ENCODE measurements around the gene STOML1. TPM values are rescaled to one million over a fixed set of nuclear protein-coding genes. Genes with fewer than 3 reads are reported as not detected.

STOML1 gene
- total RNA-seq, 1 experiment from 2014 or later: 6.9 TPM

- POLR2A ChIA-PET: no interaction called here
- TF ChIP-seq TCF7L2 (IDR thresholded peaks at IDR 0.05; ENCODE audit: low read depth, low read length) (peak; percentile 66; the same call in 1 of the 2 replicates), CTCF (IDR thresholded peaks at IDR 0.05) (peak; percentile 79), SIN3A (IDR thresholded peaks at IDR 0.05; ENCODE audit: borderline replicate concordance, insufficient read depth, low read depth, low read length) (no peak), POLR2AphosphoS5 (IDR thresholded peaks at IDR 0.05; ENCODE audit: low read depth, low read length) (no peak), REST (IDR thresholded peaks at IDR 0.05; ENCODE audit: insufficient read depth in 1 of 2, low read depth in 2 of 2, low read length in 1 of 2) (no peak)
- in situ Hi-C loops (cut with HindIII; ENCODE audit: low pct_unique_long_range_greater_than_20kb, low sequenced_read_pairs): no loop called here
Observed at GRCh38 chr15:73965094-73965757, 26.9 kb downstream of the STOML1 start.

GRCh38 chr15:73964736-73965093, 27.4 kb downstream of the STOML1 start:
- in situ Hi-C loops (cut with HindIII; ENCODE audit: low pct_unique_long_range_greater_than_20kb, low sequenced_read_pairs) (no loop called here), intact Hi-C loops (cut with micrococcal nuclease; ENCODE audit: unreplicated experiment) (no loop called here)
- no peaks in the 10 kb centered on the region for H3K27me3 ChIP-seq (ENCODE audit: control insufficient read depth, insufficient read depth, low read length)
- peak; percentile 97 for ATAC-seq
- H3K9me3 ChIP-seq (ENCODE audit: control insufficient read depth, insufficient read depth, low read depth, low read length): no peaks in the 10 kb centered on the region
- peak; percentile 70 for DNase-seq (ENCODE audit: low read depth, low spot score)
- H3K4me3 ChIP-seq (ENCODE audit: low read depth in 2 of 2, low read length in 2 of 2): peak overlapping the region in 1 of 2 experiments; percentile 31; a peak in 1 of 4 replicates
- H3K27ac ChIP-seq (ENCODE audit: low read length): no peak overlapping the region
- BruUV-seq (replicated peaks): no TSS peak
- POLR2A ChIA-PET: no interaction called here
- CTCF ChIA-PET: interaction anchor here (0.6 to 2.5 kb wide), 5 partner anchors 14 to 397 kb away, joined by 3 to 13 read pairs (median 5); no protein-coding TSS in a partner anchor
- no peaks in the 10 kb centered on the region for H3K36me3 ChIP-seq (ENCODE audit: control insufficient read depth, insufficient read depth, low read length)
- no peaks in the 10 kb centered on the region for H3K4me1 ChIP-seq (ENCODE audit: control insufficient read depth, insufficient read depth, low read length)
- no peak for TF ChIP-seq SIN3A (IDR thresholded peaks at IDR 0.05; ENCODE audit: borderline replicate concordance, insufficient read depth, low read depth, low read length)
- TF ChIP-seq POLR2AphosphoS5 (IDR thresholded peaks at IDR 0.05; ENCODE audit: low read depth, low read length): no peak
- TF ChIP-seq CTCF (IDR thresholded peaks at IDR 0.05): peak; percentile 98
- TF ChIP-seq REST (IDR thresholded peaks at IDR 0.05; ENCODE audit: insufficient read depth in 1 of 2, low read depth in 2 of 2, low read length in 1 of 2): no peak
- TF ChIP-seq TCF7L2 (IDR thresholded peaks at IDR 0.05; ENCODE audit: low read depth, low read length): no peak

More at GRCh38 chr15:73965094-73965757, 26.9 kb downstream of the STOML1 start:
- CTCF ChIA-PET: interaction anchor here (0.6 to 2.5 kb wide), 4 partner anchors 14 to 397 kb away, joined by 3 to 13 read pairs (median 6); no protein-coding TSS in a partner anchor
- H3K9me3 ChIP-seq (ENCODE audit: control insufficient read depth, insufficient read depth, low read depth, low read length): no peaks in the 10 kb centered on the region
- H3K4me3 ChIP-seq (ENCODE audit: low read depth in 2 of 2, low read length in 2 of 2): peak overlapping the region in 1 of 2 experiments; percentile 31; a peak in 2 of 4 replicates
- no peaks in the 10 kb centered on the region for H3K4me1 ChIP-seq (ENCODE audit: control insufficient read depth, insufficient read depth, low read length)
- BruUV-seq (replicated peaks): no TSS peak
- H3K36me3 ChIP-seq (ENCODE audit: control insufficient read depth, insufficient read depth, low read length): no peaks in the 10 kb centered on the region
- intact Hi-C loops (cut with micrococcal nuclease; ENCODE audit: unreplicated experiment): no loop called here
- H3K27me3 ChIP-seq (ENCODE audit: control insufficient read depth, insufficient read depth, low read length): no peaks in the 10 kb centered on the region
- ATAC-seq (peak; percentile 72), DNase-seq (ENCODE audit: low read depth, low spot score) (no peak)
- H3K27ac ChIP-seq (ENCODE audit: low read length): no peak overlapping the region

Measured in Panc1 (cell line).